ENCODE data around the gene TMEM14C.

DNA sequence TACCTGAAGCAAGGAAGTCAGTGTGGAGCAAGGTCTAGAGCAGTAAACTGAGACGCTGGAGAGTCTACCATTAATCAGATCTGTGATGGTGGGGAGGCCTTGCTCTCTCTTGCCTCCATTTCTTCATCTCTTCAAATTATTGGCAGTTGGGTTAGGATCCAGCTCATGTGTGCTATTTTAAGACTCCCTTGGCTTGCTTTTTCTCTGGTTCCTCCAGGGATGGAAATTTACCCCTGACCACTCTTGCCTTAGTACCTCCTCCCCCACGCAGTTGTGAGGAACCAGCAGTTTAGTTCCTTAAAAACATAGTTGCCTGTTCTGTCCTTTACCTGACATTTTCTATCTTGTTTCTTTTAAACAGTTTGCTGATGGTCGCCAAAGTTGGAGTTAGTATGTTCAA, 7.4 kb downstream of the TMEM14C start:
- TF ChIP-seq, protein P1, sequence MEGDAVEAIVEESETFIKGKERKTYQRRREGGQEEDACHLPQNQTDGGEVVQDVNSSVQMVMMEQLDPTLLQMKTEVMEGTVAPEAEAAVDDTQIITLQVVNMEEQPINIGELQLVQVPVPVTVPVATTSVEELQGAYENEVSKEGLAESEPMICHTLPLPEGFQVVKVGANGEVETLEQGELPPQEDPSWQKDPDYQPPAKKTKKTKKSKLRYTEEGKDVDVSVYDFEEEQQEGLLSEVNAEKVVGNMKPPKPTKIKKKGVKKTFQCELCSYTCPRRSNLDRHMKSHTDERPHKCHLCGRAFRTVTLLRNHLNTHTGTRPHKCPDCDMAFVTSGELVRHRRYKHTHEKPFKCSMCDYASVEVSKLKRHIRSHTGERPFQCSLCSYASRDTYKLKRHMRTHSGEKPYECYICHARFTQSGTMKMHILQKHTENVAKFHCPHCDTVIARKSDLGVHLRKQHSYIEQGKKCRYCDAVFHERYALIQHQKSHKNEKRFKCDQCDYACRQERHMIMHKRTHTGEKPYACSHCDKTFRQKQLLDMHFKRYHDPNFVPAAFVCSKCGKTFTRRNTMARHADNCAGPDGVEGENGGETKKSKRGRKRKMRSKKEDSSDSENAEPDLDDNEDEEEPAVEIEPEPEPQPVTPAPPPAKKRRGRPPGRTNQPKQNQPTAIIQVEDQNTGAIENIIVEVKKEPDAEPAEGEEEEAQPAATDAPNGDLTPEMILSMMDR (IDR thresholded peaks at IDR 0.05): no peak
- TF ChIP-seq POLR2A (IDR thresholded peaks at IDR 0.05): no peak
- no peak for TF ChIP-seq POLR2AphosphoS5 (IDR thresholded peaks at IDR 0.05)
- TF ChIP-seq EP300 (IDR thresholded peaks at IDR 0.05): no peak
